HepG2 (cell line): ENCODE data around the gene FKBP14. TPM values are rescaled to one million over a fixed set of nuclear protein-coding genes. Genes with fewer than 3 reads are reported as not detected.

Experiments used
- ATRX ChIP-seq: sonication (generic); formaldehyde crosslinking; IDR thresholded peaks from 2 replicates; pipeline ENCODE4 v1.4.0; 2020; ENCODE audit warnings: missing genetic modification reagents, borderline replicate concordance
- BRCA1 ChIP-seq: sonication (generic); formaldehyde crosslinking; IDR thresholded peaks from 2 replicates; pipeline ENCODE4 v1.4.0; 2020; ENCODE audit warnings: missing genetic modification reagents
- CC2D1A ChIP-seq: sonication (generic); formaldehyde crosslinking; IDR thresholded peaks from 2 replicates; pipeline ENCODE4 v1.8.1; 2023; ENCODE audit warnings: mild to moderate bottlenecking, missing genetic modification reagents
- HOXA9 ChIP-seq: sonication (generic); formaldehyde crosslinking; IDR thresholded peaks from 2 replicates; pipeline ENCODE4 v1.8.1; 2022; ENCODE audit warnings: missing genetic modification reagents, mild to moderate bottlenecking, moderate library complexity, borderline replicate concordance
- NFE2 ChIP-seq: sonication (generic); formaldehyde crosslinking; IDR thresholded peaks from 2 replicates; pipeline ENCODE4 v1.4.0; 2020; ENCODE audit warnings: missing genetic modification reagents
- NPAS2 ChIP-seq: sonication (generic); formaldehyde crosslinking; IDR thresholded peaks from 2 replicates; pipeline ENCODE4 v1.8.0; 2022; ENCODE audit warnings: mild to moderate bottlenecking, missing genetic modification reagents, borderline replicate concordance
- REL ChIP-seq: sonication (generic); formaldehyde crosslinking; conservative IDR thresholded peaks from 2 replicates; pipeline ENCODE4 v1.8.0; 2022; ENCODE audit warnings: mild to moderate bottlenecking, missing genetic modification reagents, moderate library complexity
- SRSF1 ChIP-seq: fragments of 200-400 bp; formaldehyde crosslinking; optimal IDR thresholded peaks from 2 replicates; pipeline ENCODE3; 2017; ENCODE audit warnings: mild to moderate bottlenecking, low read depth, low read length, moderate library complexity
- ZBTB4 ChIP-seq: sonication (generic); formaldehyde crosslinking; IDR thresholded peaks from 2 replicates; pipeline ENCODE4 v1.4.0; 2020; ENCODE audit warnings: missing genetic modification reagents, mild to moderate bottlenecking, borderline replicate concordance
- ZBTB42 ChIP-seq: sonication (generic); formaldehyde crosslinking; IDR thresholded peaks from 2 replicates; pipeline ENCODE4 v1.5.0; 2020; ENCODE audit warnings: mild to moderate bottlenecking, missing genetic modification reagents
- ZFP90 ChIP-seq: sonication (generic); formaldehyde crosslinking; IDR thresholded peaks from 2 replicates; pipeline ENCODE4 v1.8.0; 2022; ENCODE audit warnings: missing genetic modification reagents, mild to moderate bottlenecking, inconsistent platforms, borderline replicate concordance
- ZNF264 ChIP-seq: sonication (generic); formaldehyde crosslinking; IDR thresholded peaks from 2 replicates; pipeline ENCODE4 v1.4.0; 2020; ENCODE audit warnings: missing genetic modification reagents
- ZNF33B ChIP-seq: sonication (generic); formaldehyde crosslinking; IDR thresholded peaks from 2 replicates; pipeline ENCODE4 v1.5.1; 2020; ENCODE audit warnings: mild to moderate bottlenecking, missing genetic modification reagents
- ZNF414 ChIP-seq: sonication (generic); formaldehyde crosslinking; IDR thresholded peaks from 2 replicates; pipeline ENCODE4 v1.5.0; 2020; ENCODE audit warnings: missing genetic modification reagents
- ZNF556 ChIP-seq: sonication (generic); formaldehyde crosslinking; IDR thresholded peaks from 2 replicates; pipeline ENCODE4 v1.4.0; 2020; ENCODE audit warnings: mild to moderate bottlenecking, missing genetic modification reagents, borderline replicate concordance
- ZNF589 ChIP-seq: sonication (generic); formaldehyde crosslinking; conservative IDR thresholded peaks from 2 replicates; pipeline ENCODE4 v1.8.0; 2022; ENCODE audit warnings: mild to moderate bottlenecking, moderate library complexity, missing genetic modification reagents
- ZNF790 ChIP-seq: sonication (generic); formaldehyde crosslinking; IDR thresholded peaks from 2 replicates; pipeline ENCODE4 v1.8.0; 2022; ENCODE audit warnings: missing genetic modification reagents, mild to moderate bottlenecking, borderline replicate concordance
- polyA plus RNA-seq, 8 experiments: library from polyadenylated mRNA; depleted of rRNA in 3 of 8; stranded (reverse) in 7 of 8; unstranded in 1 of 8; fragments of >200 nt; fragmentation: Illumina TruSeq in 4 of 8; extraction: Trizol in 4 of 8; gene quantifications; 2 replicates each; pipeline versions ENCODE4 v1.2.1 to v1.2.3, GENCODE V29; 2011 to 2016; ENCODE audit warnings: low read depth in 4 of 8, missing spikeins in 1 of 8, mixed read lengths in 1 of 8; ENCODE audit not compliant: insufficient read depth in 1 of 8
- total RNA-seq, 5 experiments: library from RNA; depleted of rRNA; stranded (reverse); fragments of >200 nt; fragmentation: Illumina TruSeq; extraction: Trizol; gene quantifications; 2 replicates each; pipeline ENCODE4 v1.2.3, GENCODE V29; 2016; ENCODE audit warnings: low read depth in 1 of 5
- TF ChIP-seq, protein P1 (sequence below): sonication (generic); formaldehyde crosslinking; IDR thresholded peaks from 2 replicates; pipeline ENCODE4 v1.5.1; 2020; ENCODE audit warnings: missing genetic modification reagents, mild to moderate bottlenecking, borderline replicate concordance
- TF ChIP-seq, protein P2 (sequence below): IDR thresholded peaks from 2 replicates; pipeline ENCODE4 v1.6.1; 2016; ENCODE audit warnings: low read depth, borderline replicate concordance
- TF ChIP-seq, protein P3 (sequence below): sonication (generic); formaldehyde crosslinking; IDR thresholded peaks from 2 replicates; pipeline ENCODE4 v1.8.1; 2022; ENCODE audit warnings: mild to moderate bottlenecking, missing genetic modification reagents
- TF ChIP-seq, protein P4 (sequence below): sonication (generic); formaldehyde crosslinking; IDR thresholded peaks from 2 replicates; pipeline ENCODE4 v1.8.1; 2023; ENCODE audit warnings: mild to moderate bottlenecking, inconsistent platforms, moderate library complexity, missing genetic modification reagents, borderline replicate concordance

The FKBP14 gene
- total and polyA plus RNA-seq, 2 of the 13 experiments (the other 11 are each of a cell fraction or from before 2014, with no cell fraction given): 20.0 to 32.3 TPM

GRCh38 chr7:29987811-29988317 lies 38.6 kb downstream of the FKBP14 start (continued):
- TF ChIP-seq SRSF1 (no peak), ZNF589 (CRISPR knock-in tag) (no peak), CC2D1A (CRISPR knock-in tag) (no peak), ZNF264 (no peak), NFE2 (CRISPR knock-in tag) (no peak), BRCA1 (CRISPR knock-in tag) (no peak), ZNF414 (CRISPR knock-in tag) (no peak), ZNF556 (CRISPR knock-in tag) (no peak), REL (CRISPR knock-in tag) (no peak), ZNF33B (no peak), ZNF790 (no peak), ATRX (CRISPR knock-in tag) (no peak), NPAS2 (CRISPR knock-in tag) (no peak), ZBTB4 (CRISPR knock-in tag) (no peak), HOXA9 (CRISPR knock-in tag) (no peak), ZBTB42 (CRISPR knock-in tag) (no peak), ZFP90 (CRISPR knock-in tag) (no peak)
- TF ChIP-seq, protein P1, sequence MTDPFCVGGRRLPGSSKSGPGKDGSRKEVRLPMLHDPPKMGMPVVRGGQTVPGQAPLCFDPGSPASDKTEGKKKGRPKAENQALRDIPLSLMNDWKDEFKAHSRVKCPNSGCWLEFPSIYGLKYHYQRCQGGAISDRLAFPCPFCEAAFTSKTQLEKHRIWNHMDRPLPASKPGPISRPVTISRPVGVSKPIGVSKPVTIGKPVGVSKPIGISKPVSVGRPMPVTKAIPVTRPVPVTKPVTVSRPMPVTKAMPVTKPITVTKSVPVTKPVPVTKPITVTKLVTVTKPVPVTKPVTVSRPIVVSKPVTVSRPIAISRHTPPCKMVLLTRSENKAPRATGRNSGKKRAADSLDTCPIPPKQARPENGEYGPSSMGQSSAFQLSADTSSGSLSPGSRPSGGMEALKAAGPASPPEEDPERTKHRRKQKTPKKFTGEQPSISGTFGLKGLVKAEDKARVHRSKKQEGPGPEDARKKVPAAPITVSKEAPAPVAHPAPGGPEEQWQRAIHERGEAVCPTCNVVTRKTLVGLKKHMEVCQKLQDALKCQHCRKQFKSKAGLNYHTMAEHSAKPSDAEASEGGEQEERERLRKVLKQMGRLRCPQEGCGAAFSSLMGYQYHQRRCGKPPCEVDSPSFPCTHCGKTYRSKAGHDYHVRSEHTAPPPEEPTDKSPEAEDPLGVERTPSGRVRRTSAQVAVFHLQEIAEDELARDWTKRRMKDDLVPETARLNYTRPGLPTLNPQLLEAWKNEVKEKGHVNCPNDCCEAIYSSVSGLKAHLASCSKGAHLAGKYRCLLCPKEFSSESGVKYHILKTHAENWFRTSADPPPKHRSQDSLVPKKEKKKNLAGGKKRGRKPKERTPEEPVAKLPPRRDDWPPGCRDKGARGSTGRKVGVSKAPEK (CRISPR knock-in tag): no peak
- TF ChIP-seq, protein P2, sequence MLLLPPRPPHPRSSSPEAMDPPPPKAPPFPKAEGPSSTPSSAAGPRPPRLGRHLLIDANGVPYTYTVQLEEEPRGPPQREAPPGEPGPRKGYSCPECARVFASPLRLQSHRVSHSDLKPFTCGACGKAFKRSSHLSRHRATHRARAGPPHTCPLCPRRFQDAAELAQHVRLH: no peak
- TF ChIP-seq, protein P3, sequence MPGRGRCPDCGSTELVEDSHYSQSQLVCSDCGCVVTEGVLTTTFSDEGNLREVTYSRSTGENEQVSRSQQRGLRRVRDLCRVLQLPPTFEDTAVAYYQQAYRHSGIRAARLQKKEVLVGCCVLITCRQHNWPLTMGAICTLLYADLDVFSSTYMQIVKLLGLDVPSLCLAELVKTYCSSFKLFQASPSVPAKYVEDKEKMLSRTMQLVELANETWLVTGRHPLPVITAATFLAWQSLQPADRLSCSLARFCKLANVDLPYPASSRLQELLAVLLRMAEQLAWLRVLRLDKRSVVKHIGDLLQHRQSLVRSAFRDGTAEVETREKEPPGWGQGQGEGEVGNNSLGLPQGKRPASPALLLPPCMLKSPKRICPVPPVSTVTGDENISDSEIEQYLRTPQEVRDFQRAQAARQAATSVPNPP (CRISPR knock-in tag): no peak
- TF ChIP-seq, protein P4, sequence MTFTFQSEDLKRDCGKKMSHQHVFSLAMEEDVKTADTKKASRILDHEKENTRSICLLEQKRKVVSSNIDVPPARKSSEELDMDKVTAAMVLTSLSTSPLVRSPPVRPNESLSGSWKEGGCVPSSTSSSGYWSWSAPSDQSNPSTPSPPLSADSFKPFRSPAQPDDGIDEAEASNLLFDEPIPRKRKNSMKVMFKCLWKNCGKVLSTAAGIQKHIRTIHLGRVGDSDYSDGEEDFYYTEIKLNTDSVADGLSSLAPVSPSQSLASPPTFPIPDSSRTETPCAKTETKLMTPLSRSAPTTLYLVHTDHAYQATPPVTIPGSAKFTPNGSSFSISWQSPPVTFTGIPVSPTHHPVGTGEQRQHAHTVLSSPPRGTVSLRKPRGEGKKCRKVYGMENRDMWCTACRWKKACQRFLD (CRISPR knock-in tag): no peak
